GM23338 (cell line): ENCODE data around the gene TSPAN12. TPM values are rescaled to one million over a fixed set of nuclear protein-coding genes. Genes with fewer than 3 reads are reported as not detected.

ENCODE experiments used
- ATAC-seq: fragments of 200-7000 bp; cut with Tn5 transposase; 3 replicates; pipeline ENCODE4 v1.9.1; 2020
- DNase-seq: peaks from one replicate; pipeline ENCODE4 v3.0.0-alpha.2; 2015; ENCODE audit warnings: low spot score
- H2AFZ ChIP-seq: fragments of 200-600 bp; sonication (generic); 2 replicates; pipeline ENCODE4 v1.8.0; 2016; ENCODE audit warnings: antibody characterized with exemption, mild to moderate bottlenecking, moderate library complexity
- H3F3A ChIP-seq: fragments of 200-600 bp; sonication (generic); replicated peaks from 2 replicates; pipeline ENCODE4 v1.8.0; 2017; ENCODE audit warnings: antibody characterized with exemption, mixed run types, low read depth
- H3K27ac ChIP-seq: fragments of 200-600 bp; sonication (generic); 2 replicates; pipeline ENCODE4 v1.6.1; 2016; ENCODE audit warnings: low read depth
- H3K27me3 ChIP-seq: fragments of 200-600 bp; sonication (generic); 2 replicates; pipeline ENCODE4 v1.8.0; 2016; ENCODE audit warnings: mild to moderate bottlenecking, mixed run types, moderate library complexity; ENCODE audit not compliant: insufficient read depth
- H3K36me3 ChIP-seq: fragments of 200-600 bp; sonication (generic); 2 replicates; pipeline ENCODE4 v1.8.0; 2016; ENCODE audit warnings: mild to moderate bottlenecking; ENCODE audit not compliant: insufficient read depth
- H3K4me1 ChIP-seq: fragments of 200-600 bp; sonication (generic); 2 replicates; pipeline ENCODE4 v1.8.0; 2016; ENCODE audit warnings: mild to moderate bottlenecking, moderate library complexity; ENCODE audit not compliant: insufficient read depth
- H3K4me2 ChIP-seq: fragments of 200-600 bp; sonication (generic); 2 replicates; pipeline ENCODE4 v1.7.1; 2017; ENCODE audit warnings: mixed run types
- H3K4me3 ChIP-seq: fragments of 200-600 bp; sonication (generic); 2 replicates; pipeline ENCODE4 v1.6.1; 2016; ENCODE audit warnings: mixed run types
- H3K79me2 ChIP-seq: fragments of 200-600 bp; sonication (generic); replicated peaks from 2 replicates; pipeline ENCODE4 v1.8.0; 2017; ENCODE audit warnings: mild to moderate bottlenecking; ENCODE audit not compliant: insufficient read depth
- H3K9me2 ChIP-seq: fragments of 200-600 bp; sonication (generic); 2 replicates; pipeline ENCODE4 v1.8.0; 2017; ENCODE audit not compliant: insufficient read depth
- H4K20me1 ChIP-seq: fragments of 200-600 bp; sonication (generic); replicated peaks from 2 replicates; pipeline ENCODE4 v1.8.0; 2017; ENCODE audit warnings: mild to moderate bottlenecking; ENCODE audit not compliant: insufficient read depth
- H3K27ac Mint-ChIP-seq: 2 replicates; pipeline ENCODE4 v1.8.0; 2020; ENCODE audit warnings: inconsistent platforms, mild to moderate bottlenecking, moderate library complexity, mixed read lengths
- H3K27me3 Mint-ChIP-seq: 3 replicates; pipeline ENCODE4 v1.8.0; 2022; ENCODE audit warnings: low read depth, mild to moderate bottlenecking, moderate library complexity, mixed read lengths, inconsistent platforms; ENCODE audit not compliant: insufficient read depth, poor library complexity
- H3K36me3 Mint-ChIP-seq: 3 replicates; pipeline ENCODE4 v1.8.0; 2021; ENCODE audit warnings: low read depth, mild to moderate bottlenecking, inconsistent platforms, moderate library complexity, mixed read lengths
- H3K4me1 Mint-ChIP-seq: 3 replicates; pipeline ENCODE4 v1.8.0; 2020; ENCODE audit warnings: mild to moderate bottlenecking, inconsistent platforms, mixed read lengths
- H3K4me3 Mint-ChIP-seq: 3 replicates; pipeline ENCODE4 v1.8.0; 2021; ENCODE audit warnings: moderate library complexity, mild to moderate bottlenecking, inconsistent platforms, mixed read lengths
- H3K9me3 Mint-ChIP-seq: 3 replicates; pipeline ENCODE4 v1.8.0; 2020; ENCODE audit warnings: moderate library complexity, mild to moderate bottlenecking, inconsistent platforms, mixed read lengths
- CREB1 ChIP-seq: fragments of 250-450 bp; sonication (Bioruptor Pico); IDR thresholded peaks from 2 replicates; pipeline ENCODE4 v1.5.0; 2020; ENCODE audit warnings: low read depth, mild to moderate bottlenecking, moderate library complexity
- EZH2phosphoT487 ChIP-seq: fragments of 200-600 bp; sonication (generic); IDR thresholded peaks from one replicate; pipeline ENCODE4 v1.8.1; 2018; ENCODE audit warnings: antibody characterized with exemption; ENCODE audit not compliant: unreplicated experiment
- NANOG ChIP-seq: IDR thresholded peaks from 2 replicates; pipeline ENCODE4 v1.6.1; 2016; ENCODE audit warnings: antibody characterized with exemption, borderline replicate concordance
- POLR2AphosphoS5 ChIP-seq: IDR thresholded peaks from 2 replicates; pipeline ENCODE4 v1.6.1; 2016; ENCODE audit warnings: antibody characterized with exemption, low read depth
- STAT1 ChIP-seq: IDR thresholded peaks from one replicate; pipeline ENCODE4 v1.6.1; 2016; ENCODE audit warnings: antibody characterized with exemption; ENCODE audit not compliant: unreplicated experiment
- ZNF114 ChIP-seq: fragments of 250-450 bp; sonication (Bioruptor Pico); IDR thresholded peaks from 2 replicates; pipeline ENCODE4 v1.5.0; 2020; ENCODE audit warnings: mild to moderate bottlenecking, moderate library complexity
- ZNF331 ChIP-seq: fragments of 250-450 bp; sonication (Bioruptor Pico); IDR thresholded peaks from 2 replicates; pipeline ENCODE4 v1.5.0; 2020; ENCODE audit warnings: low read depth, mild to moderate bottlenecking, moderate library complexity
- polyA plus RNA-seq: library from polyadenylated mRNA; unstranded; fragments of >200 nt; fragmentation: Nextera tagmentation; extraction: Ambion mirVana; gene quantifications from 2 replicates; pipeline ENCODE4 v1.2.1, GENCODE V29; 2016
- total RNA-seq: library from RNA; depleted of rRNA; stranded (reverse); fragments of >200 nt; shearing (Covaris generic); gene quantifications from 2 replicates; pipeline ENCODE4 v1.2.3, GENCODE V29; 2014
- TF ChIP-seq, protein P1 (sequence below), 2 experiments: fragments of 200-600 bp in 1 of 2; sonication (generic) in 1 of 2; conservative IDR thresholded peaks; 2 replicates each; pipeline versions ENCODE4 v1.5.1 to v1.6.1; 2016 to 2017; ENCODE audit warnings: antibody characterized with exemption in 2 of 2, low read depth in 2 of 2, mild to moderate bottlenecking in 2 of 2, moderate library complexity in 1 of 2
- TF ChIP-seq, protein P2 (sequence below): fragments of 250-450 bp; sonication (Bioruptor Pico); IDR thresholded peaks from 2 replicates; pipeline ENCODE4 v1.5.0; 2020; ENCODE audit warnings: mild to moderate bottlenecking, moderate library complexity
- TF ChIP-seq, protein P3 (sequence below): IDR thresholded peaks from one replicate; pipeline ENCODE4 v1.6.1; 2018; ENCODE audit warnings: antibody characterized with exemption; ENCODE audit not compliant: unreplicated experiment

TSPAN12 gene
- total and polyA plus RNA-seq, 2 experiments from 2014 or later: 9.7 to 11.7 TPM

DNA sequence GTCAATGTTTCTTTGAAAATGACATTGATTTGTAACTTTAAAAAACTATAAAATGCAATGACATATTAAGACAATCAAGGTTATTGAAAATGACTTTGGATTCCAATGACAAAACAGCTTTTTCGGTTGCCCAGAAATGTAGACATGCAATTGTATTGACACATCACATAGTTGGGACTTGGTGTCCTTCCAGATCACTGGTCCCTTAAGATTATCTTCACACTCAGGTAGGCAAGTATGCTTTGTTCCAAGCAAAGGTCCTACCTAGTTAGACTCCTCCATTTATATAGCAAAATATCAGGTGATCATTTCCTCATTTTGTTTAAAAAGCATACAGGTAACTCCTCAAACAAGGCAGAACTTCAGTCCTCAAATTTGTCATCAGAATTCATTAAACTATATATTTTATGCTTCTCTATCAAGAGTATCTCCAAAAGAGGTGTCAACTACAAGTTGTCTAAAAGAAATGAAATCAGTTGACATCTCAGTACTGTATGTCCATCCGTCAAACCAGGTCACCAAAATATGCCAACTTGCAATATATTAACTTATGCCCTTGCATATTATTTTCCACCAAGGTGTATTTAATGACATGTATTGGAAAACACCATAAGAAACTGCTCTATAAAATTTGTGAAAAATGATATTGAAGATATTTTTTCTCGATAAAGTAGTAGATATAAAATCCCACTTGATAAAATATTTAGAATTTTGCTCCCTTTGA is 64.6 kb downstream of the TSPAN12 start:
- ATAC-seq: no peak
- Mint-ChIP-seq H3K27ac (no peak overlapping the region), H3K4me3 (no peak overlapping the region), H3K9me3 (peaks cover 7% of the 10 kb centered on the region; the same call in 2 of the 3 replicates), H3K36me3 (peaks cover 11% of the 10 kb centered on the region), H3K4me1 (peaks cover 24% of the 10 kb centered on the region), H3K27me3 (peaks cover 2% of the 10 kb centered on the region)
- Histone ChIP-seq H3K79me2 (no peaks in the 10 kb centered on the region), H3K27me3 (no peaks in the 10 kb centered on the region), H3K4me2 (no peak overlapping the region), H2AFZ (no peak overlapping the region), H3K9me2 (no peaks in the 10 kb centered on the region), H3K27ac (no peak overlapping the region), H3K36me3 (no peaks in the 10 kb centered on the region), H4K20me1 (no peaks in the 10 kb centered on the region), H3F3A (no peaks in the 10 kb centered on the region), H3K4me1 (peaks cover 4% of the 10 kb centered on the region), H3K4me3 (no peak overlapping the region)
- TF ChIP-seq, protein P1, sequence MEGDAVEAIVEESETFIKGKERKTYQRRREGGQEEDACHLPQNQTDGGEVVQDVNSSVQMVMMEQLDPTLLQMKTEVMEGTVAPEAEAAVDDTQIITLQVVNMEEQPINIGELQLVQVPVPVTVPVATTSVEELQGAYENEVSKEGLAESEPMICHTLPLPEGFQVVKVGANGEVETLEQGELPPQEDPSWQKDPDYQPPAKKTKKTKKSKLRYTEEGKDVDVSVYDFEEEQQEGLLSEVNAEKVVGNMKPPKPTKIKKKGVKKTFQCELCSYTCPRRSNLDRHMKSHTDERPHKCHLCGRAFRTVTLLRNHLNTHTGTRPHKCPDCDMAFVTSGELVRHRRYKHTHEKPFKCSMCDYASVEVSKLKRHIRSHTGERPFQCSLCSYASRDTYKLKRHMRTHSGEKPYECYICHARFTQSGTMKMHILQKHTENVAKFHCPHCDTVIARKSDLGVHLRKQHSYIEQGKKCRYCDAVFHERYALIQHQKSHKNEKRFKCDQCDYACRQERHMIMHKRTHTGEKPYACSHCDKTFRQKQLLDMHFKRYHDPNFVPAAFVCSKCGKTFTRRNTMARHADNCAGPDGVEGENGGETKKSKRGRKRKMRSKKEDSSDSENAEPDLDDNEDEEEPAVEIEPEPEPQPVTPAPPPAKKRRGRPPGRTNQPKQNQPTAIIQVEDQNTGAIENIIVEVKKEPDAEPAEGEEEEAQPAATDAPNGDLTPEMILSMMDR (conservative IDR thresholded peaks at IDR 0.05; ENCODE audit: low read depth in 2 of 2): no peak
- no peak for TF ChIP-seq ZNF331 (CRISPR knock-in tag)
- TF ChIP-seq POLR2AphosphoS5: no peak
- TF ChIP-seq NANOG: no peak
- TF ChIP-seq, protein P2, sequence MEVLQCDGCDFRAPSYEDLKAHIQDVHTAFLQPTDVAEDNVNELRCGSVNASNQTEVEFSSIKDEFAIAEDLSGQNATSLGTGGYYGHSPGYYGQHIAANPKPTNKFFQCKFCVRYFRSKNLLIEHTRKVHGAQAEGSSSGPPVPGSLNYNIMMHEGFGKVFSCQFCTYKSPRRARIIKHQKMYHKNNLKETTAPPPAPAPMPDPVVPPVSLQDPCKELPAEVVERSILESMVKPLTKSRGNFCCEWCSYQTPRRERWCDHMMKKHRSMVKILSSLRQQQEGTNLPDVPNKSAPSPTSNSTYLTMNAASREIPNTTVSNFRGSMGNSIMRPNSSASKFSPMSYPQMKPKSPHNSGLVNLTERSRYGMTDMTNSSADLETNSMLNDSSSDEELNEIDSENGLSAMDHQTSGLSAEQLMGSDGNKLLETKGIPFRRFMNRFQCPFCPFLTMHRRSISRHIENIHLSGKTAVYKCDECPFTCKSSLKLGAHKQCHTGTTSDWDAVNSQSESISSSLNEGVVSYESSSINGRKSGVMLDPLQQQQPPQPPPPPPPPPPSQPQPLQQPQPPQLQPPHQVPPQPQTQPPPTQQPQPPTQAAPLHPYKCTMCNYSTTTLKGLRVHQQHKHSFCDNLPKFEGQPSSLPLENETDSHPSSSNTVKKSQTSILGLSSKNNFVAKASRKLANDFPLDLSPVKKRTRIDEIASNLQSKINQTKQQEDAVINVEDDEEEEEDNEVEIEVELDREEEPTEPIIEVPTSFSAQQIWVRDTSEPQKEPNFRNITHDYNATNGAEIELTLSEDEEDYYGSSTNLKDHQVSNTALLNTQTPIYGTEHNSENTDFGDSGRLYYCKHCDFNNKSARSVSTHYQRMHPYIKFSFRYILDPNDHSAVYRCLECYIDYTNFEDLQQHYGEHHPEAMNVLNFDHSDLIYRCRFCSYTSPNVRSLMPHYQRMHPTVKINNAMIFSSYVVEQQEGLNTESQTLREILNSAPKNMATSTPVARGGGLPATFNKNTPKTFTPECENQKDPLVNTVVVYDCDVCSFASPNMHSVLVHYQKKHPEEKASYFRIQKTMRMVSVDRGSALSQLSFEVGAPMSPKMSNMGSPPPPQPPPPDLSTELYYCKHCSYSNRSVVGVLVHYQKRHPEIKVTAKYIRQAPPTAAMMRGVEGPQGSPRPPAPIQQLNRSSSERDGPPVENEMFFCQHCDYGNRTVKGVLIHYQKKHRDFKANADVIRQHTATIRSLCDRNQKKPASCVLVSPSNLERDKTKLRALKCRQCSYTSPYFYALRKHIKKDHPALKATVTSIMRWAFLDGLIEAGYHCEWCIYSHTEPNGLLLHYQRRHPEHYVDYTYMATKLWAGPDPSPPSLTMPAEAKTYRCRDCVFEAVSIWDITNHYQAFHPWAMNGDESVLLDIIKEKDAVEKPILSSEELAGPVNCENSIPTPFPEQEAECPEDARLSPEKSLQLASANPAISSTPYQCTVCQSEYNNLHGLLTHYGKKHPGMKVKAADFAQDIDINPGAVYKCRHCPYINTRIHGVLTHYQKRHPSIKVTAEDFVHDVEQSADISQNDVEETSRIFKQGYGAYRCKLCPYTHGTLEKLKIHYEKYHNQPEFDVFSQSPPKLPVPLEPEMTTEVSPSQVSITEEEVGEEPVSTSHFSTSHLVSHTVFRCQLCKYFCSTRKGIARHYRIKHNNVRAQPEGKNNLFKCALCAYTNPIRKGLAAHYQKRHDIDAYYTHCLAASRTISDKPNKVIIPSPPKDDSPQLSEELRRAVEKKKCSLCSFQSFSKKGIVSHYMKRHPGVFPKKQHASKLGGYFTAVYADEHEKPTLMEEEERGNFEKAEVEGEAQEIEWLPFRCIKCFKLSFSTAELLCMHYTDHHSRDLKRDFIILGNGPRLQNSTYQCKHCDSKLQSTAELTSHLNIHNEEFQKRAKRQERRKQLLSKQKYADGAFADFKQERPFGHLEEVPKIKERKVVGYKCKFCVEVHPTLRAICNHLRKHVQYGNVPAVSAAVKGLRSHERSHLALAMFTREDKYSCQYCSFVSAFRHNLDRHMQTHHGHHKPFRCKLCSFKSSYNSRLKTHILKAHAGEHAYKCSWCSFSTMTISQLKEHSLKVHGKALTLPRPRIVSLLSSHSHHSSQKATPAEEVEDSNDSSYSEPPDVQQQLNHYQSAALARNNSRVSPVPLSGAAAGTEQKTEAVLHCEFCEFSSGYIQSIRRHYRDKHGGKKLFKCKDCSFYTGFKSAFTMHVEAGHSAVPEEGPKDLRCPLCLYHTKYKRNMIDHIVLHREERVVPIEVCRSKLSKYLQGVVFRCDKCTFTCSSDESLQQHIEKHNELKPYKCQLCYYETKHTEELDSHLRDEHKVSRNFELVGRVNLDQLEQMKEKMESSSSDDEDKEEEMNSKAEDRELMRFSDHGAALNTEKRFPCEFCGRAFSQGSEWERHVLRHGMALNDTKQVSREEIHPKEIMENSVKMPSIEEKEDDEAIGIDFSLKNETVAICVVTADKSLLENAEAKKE (CRISPR knock-in tag): no peak
- no peak for TF ChIP-seq ZNF114 (CRISPR knock-in tag)
- no peak for TF ChIP-seq EZH2phosphoT487
- no peak for TF ChIP-seq STAT1
- TF ChIP-seq, protein P3, sequence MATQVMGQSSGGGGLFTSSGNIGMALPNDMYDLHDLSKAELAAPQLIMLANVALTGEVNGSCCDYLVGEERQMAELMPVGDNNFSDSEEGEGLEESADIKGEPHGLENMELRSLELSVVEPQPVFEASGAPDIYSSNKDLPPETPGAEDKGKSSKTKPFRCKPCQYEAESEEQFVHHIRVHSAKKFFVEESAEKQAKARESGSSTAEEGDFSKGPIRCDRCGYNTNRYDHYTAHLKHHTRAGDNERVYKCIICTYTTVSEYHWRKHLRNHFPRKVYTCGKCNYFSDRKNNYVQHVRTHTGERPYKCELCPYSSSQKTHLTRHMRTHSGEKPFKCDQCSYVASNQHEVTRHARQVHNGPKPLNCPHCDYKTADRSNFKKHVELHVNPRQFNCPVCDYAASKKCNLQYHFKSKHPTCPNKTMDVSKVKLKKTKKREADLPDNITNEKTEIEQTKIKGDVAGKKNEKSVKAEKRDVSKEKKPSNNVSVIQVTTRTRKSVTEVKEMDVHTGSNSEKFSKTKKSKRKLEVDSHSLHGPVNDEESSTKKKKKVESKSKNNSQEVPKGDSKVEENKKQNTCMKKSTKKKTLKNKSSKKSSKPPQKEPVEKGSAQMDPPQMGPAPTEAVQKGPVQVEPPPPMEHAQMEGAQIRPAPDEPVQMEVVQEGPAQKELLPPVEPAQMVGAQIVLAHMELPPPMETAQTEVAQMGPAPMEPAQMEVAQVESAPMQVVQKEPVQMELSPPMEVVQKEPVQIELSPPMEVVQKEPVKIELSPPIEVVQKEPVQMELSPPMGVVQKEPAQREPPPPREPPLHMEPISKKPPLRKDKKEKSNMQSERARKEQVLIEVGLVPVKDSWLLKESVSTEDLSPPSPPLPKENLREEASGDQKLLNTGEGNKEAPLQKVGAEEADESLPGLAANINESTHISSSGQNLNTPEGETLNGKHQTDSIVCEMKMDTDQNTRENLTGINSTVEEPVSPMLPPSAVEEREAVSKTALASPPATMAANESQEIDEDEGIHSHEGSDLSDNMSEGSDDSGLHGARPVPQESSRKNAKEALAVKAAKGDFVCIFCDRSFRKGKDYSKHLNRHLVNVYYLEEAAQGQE: no peak
- no peak for TF ChIP-seq CREB1
- DNase-seq: no peak
